Right lung (tissue), 5 donors: Measurements from ENCODE around the gene MTREX. TPM values are rescaled to one million over a fixed set of nuclear protein-coding genes. Genes with fewer than 3 reads are reported as not detected.

Experiments
- DNase-seq, 2 donors: peaks; one replicate each; pipeline ENCODE4 v3.0.0-alpha.2; 2013
- polyA plus RNA-seq, 5 donors: library from polyadenylated mRNA; unstranded; fragments of 120-200 nt; gene quantifications; one replicate each; pipeline versions ENCODE4 v1.2.1 to v1.2.3, GENCODE V29; 2013; ENCODE audit warnings: inconsistent platforms in 1 of 5, low replicate concordance in 1 of 5; ENCODE audit not compliant: insufficient read length in 5 of 5, insufficient read depth in 1 of 5

MTREX gene
- polyA plus RNA-seq, 5 donors, result 67.6 to 113 (median 92.2) TPM

- DNase-seq, result no peak
Measured at GRCh38 chr5:55372130-55372925, 64.5 kb downstream of the MTREX start.

GRCh38 chr5:55377810-55378209 is 70.0 kb downstream of the MTREX start:
- DNase-seq, result no peak

GRCh38 chr5:55383254-55383653 is 75.5 kb downstream of the MTREX start:
- DNase-seq, result no peak

- DNase-seq, result no peak
Measured at GRCh38 chr5:55384072-55384471, 76.3 kb downstream of the MTREX start.

GRCh38 chr5:55385227-55385626 is 77.4 kb downstream of the MTREX start:
- DNase-seq, result no peak

- no peak for DNase-seq
Measured at GRCh38 chr5:55385846-55386245, 78.1 kb downstream of the MTREX start.

GRCh38 chr5:55386356-55386755 is 78.6 kb downstream of the MTREX start:
- DNase-seq, result no peak

GRCh38 chr5:55387865-55388264 is 80.1 kb downstream of the MTREX start:
- peak; percentile 8 to 12 for DNase-seq

GRCh38 chr5:55391707-55392106 is 83.9 kb downstream of the MTREX start:
- DNase-seq, result no peak

GRCh38 chr5:55392669-55393068 is 84.9 kb downstream of the MTREX start:
- no peak for DNase-seq

GRCh38 chr5:55393501-55394175 is 85.8 kb downstream of the MTREX start:
- DNase-seq, result no peak

GRCh38 chr5:55402199-55402598 is 94.4 kb downstream of the MTREX start:
- no peak for DNase-seq

GRCh38 chr5:55406292-55406691 is 98.5 kb downstream of the MTREX start:
- no peak for DNase-seq

- no peak for DNase-seq
Measured at GRCh38 chr5:55407059-55407684, 99.4 kb downstream of the MTREX start.

- DNase-seq, result no peak
Measured at GRCh38 chr5:55407984-55408383, 100.2 kb downstream of the MTREX start.

- no peak for DNase-seq
Measured at GRCh38 chr5:55409775-55410174, 102.0 kb downstream of the MTREX start.

- no peak for DNase-seq
Measured at GRCh38 chr5:55410845-55411244, 103.1 kb downstream of the MTREX start.

- no peak for DNase-seq
Measured at GRCh38 chr5:55411876-55412275, 104.1 kb downstream of the MTREX start.

GRCh38 chr5:55413644-55414043 is 105.9 kb downstream of the MTREX start:
- no peak for DNase-seq

GRCh38 chr5:55415071-55415470 is 107.3 kb downstream of the MTREX start:
- DNase-seq, result no peak

GRCh38 chr5:55416306-55416705 is 108.5 kb downstream of the MTREX start:
- DNase-seq, result no peak

- DNase-seq, result no peak
Measured at GRCh38 chr5:55418994-55419968, 111.5 kb downstream of the MTREX start.
